CD4-positive, CD25-positive, alpha-beta regulatory T cell (primary cell): ENCODE data around the gene HGF. TPM values are rescaled to one million over a fixed set of nuclear protein-coding genes. Genes with fewer than 3 reads are reported as not detected.

Experiments used
- ATAC-seq, 2 donors: fragments of 150-1000 bp; cut with Tn5 transposase; one replicate each; pipeline ENCODE4 v1.10.0; 2021; ENCODE audit warnings: low read depth in 2 of 2, moderate number of reproducible peaks in 2 of 2, moderate library complexity in 1 of 2
- DNase-seq, 3 donors: peaks; one replicate each; pipeline versions ENCODE4 v3.0.0 to v3.0.0-alpha.2; 2012 to 2022; ENCODE audit warnings: mixed read lengths in 1 of 3
- H3K27ac ChIP-seq: one replicate; pipeline ENCODE4 v1.7.0; 2013; ENCODE audit warnings: mild to moderate bottlenecking, low read length; ENCODE audit not compliant: insufficient read depth, poor library complexity, severe bottlenecking
- H3K27me3 ChIP-seq: one replicate; pipeline ENCODE4 v1.7.0; 2013; ENCODE audit warnings: low read length; ENCODE audit not compliant: control insufficient read depth, insufficient read depth
- H3K36me3 ChIP-seq: one replicate; pipeline ENCODE4 v1.7.0; 2013; ENCODE audit warnings: mild to moderate bottlenecking, low read length, moderate library complexity; ENCODE audit not compliant: control insufficient read depth, insufficient read depth
- H3K4me1 ChIP-seq: 2 replicates; pipeline ENCODE4 v1.7.0; 2013; ENCODE audit warnings: mild to moderate bottlenecking, low read length; ENCODE audit not compliant: insufficient read depth, control insufficient read depth, poor library complexity, severe bottlenecking
- H3K4me3 ChIP-seq: one replicate; pipeline ENCODE4 v1.7.0; 2013; ENCODE audit warnings: low read depth, mild to moderate bottlenecking, low read length, moderate library complexity
- H3K9me3 ChIP-seq, 2 experiments: 1 replicate in 1 of 2; 2 replicates in 1 of 2; pipeline ENCODE4 v1.7.0; 2013; ENCODE audit warnings: low read length in 2 of 2, mild to moderate bottlenecking in 1 of 2, moderate library complexity in 1 of 2; ENCODE audit not compliant: control insufficient read depth in 2 of 2
- H3K27ac Mint-ChIP-seq, 3 donors: one replicate each; pipeline ENCODE4 v1.8.0; 2020 to 2022; ENCODE audit warnings: mild to moderate bottlenecking in 3 of 3, mixed read lengths in 3 of 3, moderate library complexity in 2 of 3
- H3K27me3 Mint-ChIP-seq: one replicate; pipeline ENCODE4 v1.8.0; 2022; ENCODE audit warnings: mild to moderate bottlenecking, mixed read lengths
- H3K36me3 Mint-ChIP-seq: one replicate; pipeline ENCODE4 v1.8.0; 2020; ENCODE audit warnings: mixed read lengths
- H3K4me1 Mint-ChIP-seq, 4 donors: one replicate each; pipeline ENCODE4 v1.8.0; 2020 to 2022; ENCODE audit warnings: mixed read lengths in 4 of 4, mild to moderate bottlenecking in 1 of 4
- H3K4me3 Mint-ChIP-seq, 4 donors: one replicate each; pipeline ENCODE4 v1.8.0; 2020 to 2022; ENCODE audit warnings: mild to moderate bottlenecking in 4 of 4, mixed read lengths in 4 of 4, moderate library complexity in 3 of 4
- H3K9me3 Mint-ChIP-seq, 7 donors: one replicate each; pipeline ENCODE4 v1.8.0; 2020 to 2022; ENCODE audit warnings: mixed read lengths in 7 of 7, mild to moderate bottlenecking in 3 of 7, moderate library complexity in 2 of 7
- polyA plus RNA-seq, 4 donors: library from polyadenylated mRNA; unstranded; fragments of 300-500 nt; fragmentation: Illumina TruSeq; gene quantifications; one replicate each; pipeline ENCODE4 v1.2.3, GENCODE V29; 2021
- total RNA-seq: library from RNA; stranded (reverse); gene quantifications from one replicate; pipeline ENCODE4 v1.2.3, GENCODE V29; 2022

HGF gene
- total and polyA plus RNA-seq, 5 donors from 2014 or later: 0.57 TPM; not detected in 4

DNA sequence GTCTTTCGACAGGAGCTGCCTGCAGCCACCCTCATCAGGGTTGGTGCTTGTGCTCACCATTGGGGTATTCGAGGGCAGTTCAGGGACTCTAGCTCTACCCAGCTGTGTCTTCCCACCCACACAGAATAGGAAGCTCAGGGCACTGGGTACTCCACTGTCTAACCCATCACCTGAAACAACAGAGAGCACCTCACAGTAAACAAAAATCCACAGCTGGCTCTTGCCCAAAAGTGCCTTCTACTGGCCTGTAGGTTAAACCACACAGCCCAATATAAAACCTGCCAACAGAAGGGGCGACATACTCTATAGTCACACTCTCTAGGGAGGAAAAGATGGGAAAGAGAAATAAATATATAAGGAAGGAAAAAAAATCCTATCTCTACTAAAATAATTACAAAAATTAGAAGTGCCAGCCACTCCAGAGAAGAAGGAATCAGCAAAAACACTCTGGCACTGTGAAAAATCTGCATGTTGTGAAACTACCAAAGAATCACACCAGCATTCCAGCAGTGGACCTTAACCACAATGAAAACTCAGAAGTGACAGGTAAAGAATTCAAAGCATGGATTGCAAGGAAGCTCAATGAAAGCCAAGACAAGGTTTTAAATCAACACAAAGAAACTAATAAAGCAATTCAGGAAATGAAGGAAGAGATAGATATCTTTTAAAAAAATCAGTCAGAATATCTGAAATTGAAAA is 110.0 kb downstream of the HGF start:
- no peak for ATAC-seq
- Mint-ChIP-seq H3K4me1 (no peaks in the 10 kb centered on the region), H3K27me3 (no peaks in the 10 kb centered on the region), H3K36me3 (no peaks in the 10 kb centered on the region), H3K9me3 (peaks cover 0 to 31% (median 13%) of the 10 kb centered on the region in 7 donors), H3K4me3 (no peak overlapping the region), H3K27ac (peak overlapping the region in 1 of 3 donors; percentile 76)
- H3K36me3 ChIP-seq: no peaks in the 10 kb centered on the region
- peaks cover 3 to 13% of the 10 kb centered on the region in 2 experiments for H3K9me3 ChIP-seq
- H3K4me3 ChIP-seq: no peak overlapping the region
- DNase-seq: no peak
- no peak overlapping the region for H3K27ac ChIP-seq
- no peaks in the 10 kb centered on the region for H3K27me3 ChIP-seq
- no peaks in the 10 kb centered on the region for H3K4me1 ChIP-seq

DNA sequence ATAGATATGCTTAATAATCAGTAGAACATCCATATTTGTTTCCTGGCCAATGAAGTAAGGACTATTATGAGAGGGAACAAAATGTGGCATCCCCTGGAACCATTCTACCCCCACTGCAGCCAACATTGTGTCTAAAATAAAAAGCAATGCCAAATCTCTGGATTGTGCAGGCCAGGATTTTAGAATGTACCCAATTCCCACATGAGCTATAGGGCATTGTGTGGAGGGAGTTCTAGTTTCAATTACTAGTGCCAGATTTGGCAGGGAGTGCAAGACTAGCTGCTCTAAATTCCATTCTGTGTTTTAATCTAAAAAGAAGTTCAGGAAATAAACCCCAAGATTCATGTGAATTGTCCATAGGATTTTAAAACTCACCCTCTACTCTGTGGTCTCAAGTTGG is 112.3 kb downstream of the HGF start:
- Mint-ChIP-seq H3K4me3 (no peak overlapping the region), H3K4me1 (no peaks in the 10 kb centered on the region), H3K27ac (no peak overlapping the region), H3K36me3 (no peaks in the 10 kb centered on the region), H3K27me3 (no peaks in the 10 kb centered on the region), H3K9me3 (peaks cover 0 to 41% (median 12%) of the 10 kb centered on the region in 7 donors)
- Histone ChIP-seq H3K27me3 (no peaks in the 10 kb centered on the region), H3K9me3 (peaks cover 3 to 13% of the 10 kb centered on the region in 2 experiments), H3K27ac (no peak overlapping the region), H3K4me3 (no peak overlapping the region), H3K4me1 (no peaks in the 10 kb centered on the region), H3K36me3 (no peaks in the 10 kb centered on the region)
- DNase-seq: no peak
- no peak for ATAC-seq

DNA sequence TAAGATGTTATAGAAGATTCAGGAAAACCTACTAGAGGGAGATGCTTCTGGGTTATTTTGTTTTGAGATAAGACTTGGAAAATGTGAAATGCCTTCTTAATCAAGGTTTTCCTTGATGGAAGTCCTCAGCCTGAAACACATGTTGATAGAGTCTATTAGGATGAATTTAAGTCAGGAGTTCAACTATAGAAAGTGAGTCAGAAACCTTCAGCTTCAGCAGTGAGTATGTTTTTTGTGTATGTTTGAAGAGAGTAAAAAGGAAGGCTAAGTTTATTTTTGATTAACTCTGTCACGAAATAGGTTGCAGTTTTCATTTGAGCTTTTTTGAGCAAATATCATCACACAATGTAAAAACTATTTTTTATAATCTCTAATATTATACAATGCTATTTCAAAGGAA is 114.6 kb downstream of the HGF start:
- Mint-ChIP-seq H3K9me3 (peaks cover 0 to 36% (median 13%) of the 10 kb centered on the region in 7 donors), H3K4me1 (no peaks in the 10 kb centered on the region), H3K4me3 (no peak overlapping the region), H3K36me3 (no peaks in the 10 kb centered on the region), H3K27ac (no peak overlapping the region), H3K27me3 (no peaks in the 10 kb centered on the region)
- Histone ChIP-seq H3K9me3 (peaks cover 3 to 9% of the 10 kb centered on the region in 2 experiments), H3K36me3 (no peaks in the 10 kb centered on the region), H3K27me3 (no peaks in the 10 kb centered on the region), H3K27ac (no peak overlapping the region), H3K4me1 (no peaks in the 10 kb centered on the region), H3K4me3 (no peak overlapping the region)
- no peak for DNase-seq
- no peak for ATAC-seq

- Histone ChIP-seq H3K9me3 (no peaks in the 10 kb centered on the region), H3K27ac (no peak overlapping the region), H3K27me3 (no peaks in the 10 kb centered on the region), H3K36me3 (no peaks in the 10 kb centered on the region), H3K4me3 (no peak overlapping the region), H3K4me1 (no peaks in the 10 kb centered on the region)
- no peaks in the 10 kb centered on the region for H3K36me3 Mint-ChIP-seq
- DNase-seq (no peak), ATAC-seq (no peak)
- no peaks in the 10 kb centered on the region for H3K27me3 Mint-ChIP-seq
- H3K27ac Mint-ChIP-seq: no peak overlapping the region
- peaks cover 0 to 37% (median 12%) of the 10 kb centered on the region in 7 donors for H3K9me3 Mint-ChIP-seq
- no peaks in the 10 kb centered on the region for H3K4me1 Mint-ChIP-seq
- H3K4me3 Mint-ChIP-seq: no peak overlapping the region
Measured at GRCh38 chr7:81652225-81652624, 117.6 kb downstream of the HGF start.
